Inflammatory macrophage (primary cell): ENCODE measurements around the gene UBE2O.

Experiments
- DNase-seq, 2 donors: peaks; one replicate each; pipeline ENCODE4 v3.0.0-alpha.2; 2020 to 2022

Gene UBE2O

DNA sequence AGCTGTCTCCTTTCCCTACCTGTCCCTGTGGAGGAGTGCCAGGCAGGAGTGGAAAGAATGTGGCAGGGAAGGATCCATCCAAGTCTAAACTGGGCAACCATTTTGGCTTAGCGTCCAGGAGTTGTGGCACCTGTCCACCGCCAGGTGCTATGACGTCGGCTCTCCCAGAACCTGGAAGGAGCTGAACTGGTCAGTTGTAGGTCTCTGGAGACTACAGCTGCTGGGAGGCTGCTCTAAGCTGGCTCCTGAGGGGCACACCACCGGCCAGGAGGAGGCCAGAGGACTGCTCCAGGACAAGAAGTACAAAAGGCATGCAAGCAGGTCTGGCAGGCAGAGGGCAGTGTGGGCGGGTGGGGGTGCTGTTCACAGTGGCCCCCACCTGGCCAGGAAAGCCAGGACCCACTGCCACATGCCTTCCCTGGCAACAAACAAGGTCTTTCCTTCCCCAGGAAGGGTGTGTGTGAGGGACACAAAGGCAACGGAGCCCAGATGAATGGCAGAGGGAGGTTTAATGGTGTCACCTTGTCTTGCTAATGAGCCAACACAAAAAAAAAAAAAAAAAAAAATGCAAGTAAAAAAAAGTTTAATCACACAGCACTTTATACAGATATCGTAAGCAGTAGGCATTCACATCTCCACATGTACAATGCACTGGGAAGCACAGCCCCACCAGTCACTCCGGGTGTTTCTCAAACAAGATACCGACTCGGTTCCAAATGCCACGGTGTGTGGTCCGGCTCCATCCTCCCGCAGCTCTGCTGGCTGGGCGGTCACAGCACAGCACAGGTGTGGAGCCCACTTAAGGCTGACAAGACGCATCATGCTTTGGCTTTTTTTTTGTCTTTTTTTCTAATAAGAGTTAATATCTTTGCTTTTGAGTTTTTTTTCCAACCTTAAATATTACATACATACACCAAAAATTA is 63.7 kb downstream of the UBE2O start:
- DNase-seq: no peak

- no peak for DNase-seq
Measured at GRCh38 chr17:76386966-76387765, 65.8 kb downstream of the UBE2O start.

DNA sequence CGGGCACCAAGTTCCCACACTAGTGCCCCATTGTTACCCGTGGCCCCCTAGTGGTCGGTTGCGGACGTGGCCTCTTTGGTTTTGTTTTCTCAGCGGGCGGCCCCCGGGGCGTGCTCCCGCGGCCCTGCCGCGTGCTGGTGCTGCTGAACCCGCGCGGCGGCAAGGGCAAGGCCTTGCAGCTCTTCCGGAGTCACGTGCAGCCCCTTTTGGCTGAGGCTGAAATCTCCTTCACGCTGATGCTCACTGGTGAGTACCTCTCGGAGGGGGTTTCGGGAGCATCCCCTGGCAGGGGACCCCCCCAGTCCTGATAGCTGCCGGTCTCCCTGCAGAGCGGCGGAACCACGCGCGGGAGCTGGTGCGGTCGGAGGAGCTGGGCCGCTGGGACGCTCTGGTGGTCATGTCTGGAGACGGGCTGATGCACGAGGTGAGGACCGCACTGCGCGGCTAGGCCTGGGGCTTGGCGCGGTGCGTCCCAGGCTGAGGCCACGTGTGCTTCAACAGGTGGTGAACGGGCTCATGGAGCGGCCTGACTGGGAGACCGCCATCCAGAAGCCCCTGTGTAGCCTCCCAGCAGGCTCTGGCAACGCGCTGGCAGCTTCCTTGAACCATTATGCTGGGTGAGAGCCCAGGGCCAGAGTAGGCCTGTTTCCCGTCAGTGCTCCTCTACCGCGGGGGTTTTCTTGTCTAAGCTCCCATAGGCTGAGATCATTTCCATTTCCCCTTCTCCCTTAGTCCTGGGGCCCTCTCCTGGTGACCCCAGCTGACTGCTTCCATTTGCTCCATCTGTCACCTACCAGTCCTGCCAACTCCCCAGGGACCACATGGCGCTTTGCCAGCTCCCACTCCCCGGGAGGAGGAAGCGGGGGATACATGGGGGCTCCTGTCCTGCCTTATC is 66.8 kb downstream of the UBE2O start:
- DNase-seq: peak; percentile 81 to 87

- peak; percentile 47 to 83 for DNase-seq
Measured at GRCh38 chr17:76384987-76385891, 67.7 kb downstream of the UBE2O start.

GRCh38 chr17:76384222-76384986 is 68.5 kb downstream of the UBE2O start, which contains the start of gene SPHK1:
Gene SPHK1, plus strand, starts transcription at chr17:76384609. Its CDS starts 1,036 bp downstream, at chr17:76385645.
- DNase-seq: peak; percentile 77 to 89

DNA sequence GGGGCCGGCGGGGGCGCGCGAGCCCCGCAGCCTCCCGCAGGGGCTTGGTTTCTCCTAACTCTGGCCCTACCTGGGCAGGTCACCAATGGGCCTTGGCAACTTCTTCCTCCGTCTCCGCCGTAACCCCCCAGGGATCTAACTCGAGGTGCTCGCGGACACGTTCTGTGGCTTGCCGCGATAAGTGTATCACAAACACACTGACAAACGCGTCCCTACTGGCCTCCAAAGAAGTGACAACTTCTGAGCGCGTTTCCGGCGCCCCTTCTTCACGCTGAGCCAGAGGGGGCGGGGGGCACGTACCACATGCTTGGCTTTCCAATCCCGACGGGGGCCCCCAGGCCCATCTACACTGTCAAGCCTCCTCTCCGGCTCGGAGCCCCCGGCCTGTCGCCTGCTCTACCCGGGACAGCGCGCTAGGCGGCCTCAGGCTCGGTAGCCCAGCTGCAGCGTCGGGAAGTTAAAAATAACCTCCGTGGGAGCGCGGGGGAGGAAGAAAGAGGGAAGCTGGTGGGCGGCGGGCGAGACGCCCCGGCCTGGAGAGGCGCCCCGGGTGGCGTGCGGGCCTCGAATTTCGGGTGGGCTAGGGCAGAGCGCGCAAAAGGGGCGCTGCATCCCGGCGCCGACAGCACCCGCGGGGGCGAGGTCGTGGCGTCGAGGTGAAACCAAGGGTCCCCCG is 69.3 kb downstream of the UBE2O start:
- DNase-seq: peak; percentile 51 to 59

GRCh38 chr17:76382803-76383545 is 70.0 kb downstream of the UBE2O start:
- peak; percentile 50 to 63 for DNase-seq

DNA sequence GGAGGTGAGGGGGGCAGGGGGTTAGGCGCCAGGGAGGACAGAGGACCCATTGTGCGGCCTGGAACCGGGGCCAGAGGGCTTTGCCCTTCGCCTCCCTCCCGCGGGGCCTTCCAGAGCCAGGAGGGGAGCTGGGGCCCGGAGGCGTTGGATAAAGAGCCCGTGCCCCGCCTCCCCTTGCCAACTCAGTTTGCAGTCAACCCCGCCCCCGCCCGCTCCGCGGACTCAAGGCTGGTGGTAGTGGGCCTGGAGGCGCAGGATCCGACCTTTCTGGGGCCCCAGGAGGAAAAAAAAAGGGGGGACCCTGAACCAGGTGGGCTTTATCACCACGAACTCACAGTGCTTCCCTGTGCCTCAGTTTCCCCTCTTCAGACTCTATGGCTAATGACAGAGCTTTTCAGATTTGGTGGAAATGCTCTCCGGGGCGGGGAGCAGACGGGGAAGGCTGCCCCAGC is 70.6 kb downstream of the UBE2O start:
- DNase-seq: peak in 1 of 2 donors; percentile 28

- DNase-seq: peak; percentile 67 to 80
Measured at GRCh38 chr17:76381633-76382350, 71.2 kb downstream of the UBE2O start.

- no peak for DNase-seq
Measured at GRCh38 chr17:76379646-76380376, 73.1 kb downstream of the UBE2O start.

GRCh38 chr17:76379275-76379641 is 73.7 kb downstream of the UBE2O start:
- no peak for DNase-seq

- DNase-seq: no peak
Measured at GRCh38 chr17:76378548-76379274, 74.2 kb downstream of the UBE2O start.

- no peak for DNase-seq
Measured at GRCh38 chr17:76376318-76377133, 76.4 kb downstream of the UBE2O start.

GRCh38 chr17:76371656-76372628 is 81.0 kb downstream of the UBE2O start:
- DNase-seq: no peak
